NCI-H187 (cell line): ENCODE results near the gene USE1.

Source experiments
- DNase-seq, 2 experiments: peaks; one replicate each; lab custom pipeline; 2025; lab: John Stamatoyannopoulos, UW

The USE1 gene

GRCh38 chr19:17259118-17259780 is 44.1 kb downstream of the USE1 start:
- no peak for DNase-seq

DNA sequence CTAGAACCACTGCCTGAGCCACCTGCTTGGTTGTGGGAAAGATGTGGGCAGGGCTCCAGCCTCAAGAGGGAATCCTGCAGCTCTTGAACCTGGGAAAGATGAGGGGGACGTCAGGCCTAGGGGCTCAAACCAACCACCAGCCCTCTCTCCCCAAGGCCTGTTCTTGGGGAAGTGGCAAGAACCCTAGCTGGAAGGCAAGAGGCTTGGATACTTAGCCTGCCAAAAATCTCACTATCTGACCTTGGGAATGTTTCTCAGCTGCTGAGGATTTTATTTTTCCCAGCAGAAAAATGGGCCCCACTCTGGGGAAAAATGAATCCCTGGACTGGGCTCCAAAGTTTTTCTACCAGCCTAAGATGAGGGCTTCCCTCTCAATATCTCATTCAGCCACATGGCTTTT is 44.8 kb downstream of the USE1 start:
- no peak for DNase-seq

DNA sequence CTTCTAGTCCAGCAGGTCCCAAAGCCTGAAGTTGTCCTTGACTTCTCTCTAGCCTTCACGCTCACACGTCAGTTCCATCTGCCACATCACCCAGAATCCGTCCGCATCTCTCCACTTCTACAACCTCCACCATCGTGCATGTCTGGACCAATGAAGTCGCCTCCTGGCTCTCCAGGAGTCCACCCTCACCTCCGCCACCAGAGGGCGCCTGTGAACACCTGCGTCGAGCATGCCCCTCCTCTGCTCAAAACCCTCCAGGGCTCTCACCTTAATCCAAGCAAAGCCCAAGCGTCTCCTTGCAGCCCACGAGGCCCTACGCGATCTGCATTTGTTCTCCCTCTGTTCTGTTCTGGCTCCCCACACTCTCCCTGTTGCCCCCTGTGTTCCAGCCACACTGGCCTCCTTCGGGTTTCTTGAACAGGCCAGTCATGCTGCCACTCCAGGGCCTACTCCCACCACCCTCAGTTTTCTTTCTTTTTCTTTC is 45.7 kb downstream of the USE1 start:
- DNase-seq, result peak in 1 of 2 experiments; percentile 64

DNA sequence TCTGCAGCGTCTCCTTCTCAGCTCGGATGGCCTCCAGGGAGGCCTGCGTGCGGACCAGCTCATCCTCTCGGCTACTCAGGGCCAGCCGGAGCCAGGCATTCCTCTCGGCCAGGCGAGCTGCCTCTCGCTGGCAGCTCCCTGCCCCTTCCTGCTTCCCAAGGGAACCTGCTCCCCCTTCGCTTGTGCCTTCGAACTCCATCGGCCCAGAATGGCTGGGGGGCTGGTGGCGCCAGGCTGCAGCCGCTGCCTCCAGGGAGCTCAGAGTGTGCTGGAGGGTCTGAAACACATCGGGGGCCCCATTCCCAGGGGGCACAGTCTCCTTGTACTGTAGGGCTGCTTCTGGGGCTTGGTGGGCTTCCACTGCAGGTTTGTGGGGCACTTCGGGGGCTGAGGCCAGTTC is 47.4 kb downstream of the USE1 start:
- DNase-seq, result no peak

GRCh38 chr19:17263712-17264640 is 48.8 kb downstream of the USE1 start:
- no peak for DNase-seq

GRCh38 chr19:17264641-17264979 is 49.5 kb downstream of the USE1 start, which contains the start of gene USHBP1:
TSS of gene USHBP1 (minus strand) at chr19:17264745. CDS start at chr19:17264299, 446 bp downstream.
- DNase-seq, result no peak

GRCh38 chr19:17266026-17266425 is 50.9 kb downstream of the USE1 start:
- DNase-seq, result no peak

DNA sequence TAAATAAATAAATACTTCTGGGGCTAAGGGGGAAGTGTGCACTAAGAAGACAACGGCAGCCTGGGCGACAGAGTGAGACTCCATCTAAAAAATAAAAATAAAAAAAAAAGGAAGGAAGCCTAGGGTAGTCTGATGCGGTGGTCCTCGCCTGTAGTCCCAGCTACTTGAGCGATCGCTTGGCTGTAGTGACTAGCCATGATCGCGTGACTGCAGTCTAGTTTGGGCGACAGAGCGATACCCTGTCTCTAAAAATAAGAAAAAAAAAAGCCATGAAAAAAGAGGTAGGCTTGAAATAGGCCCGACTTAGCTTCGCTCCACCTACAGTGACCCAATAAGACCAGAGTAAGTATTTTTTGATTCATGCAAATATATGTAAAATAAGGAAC is 51.4 kb downstream of the USE1 start:
- no peak for DNase-seq

DNA sequence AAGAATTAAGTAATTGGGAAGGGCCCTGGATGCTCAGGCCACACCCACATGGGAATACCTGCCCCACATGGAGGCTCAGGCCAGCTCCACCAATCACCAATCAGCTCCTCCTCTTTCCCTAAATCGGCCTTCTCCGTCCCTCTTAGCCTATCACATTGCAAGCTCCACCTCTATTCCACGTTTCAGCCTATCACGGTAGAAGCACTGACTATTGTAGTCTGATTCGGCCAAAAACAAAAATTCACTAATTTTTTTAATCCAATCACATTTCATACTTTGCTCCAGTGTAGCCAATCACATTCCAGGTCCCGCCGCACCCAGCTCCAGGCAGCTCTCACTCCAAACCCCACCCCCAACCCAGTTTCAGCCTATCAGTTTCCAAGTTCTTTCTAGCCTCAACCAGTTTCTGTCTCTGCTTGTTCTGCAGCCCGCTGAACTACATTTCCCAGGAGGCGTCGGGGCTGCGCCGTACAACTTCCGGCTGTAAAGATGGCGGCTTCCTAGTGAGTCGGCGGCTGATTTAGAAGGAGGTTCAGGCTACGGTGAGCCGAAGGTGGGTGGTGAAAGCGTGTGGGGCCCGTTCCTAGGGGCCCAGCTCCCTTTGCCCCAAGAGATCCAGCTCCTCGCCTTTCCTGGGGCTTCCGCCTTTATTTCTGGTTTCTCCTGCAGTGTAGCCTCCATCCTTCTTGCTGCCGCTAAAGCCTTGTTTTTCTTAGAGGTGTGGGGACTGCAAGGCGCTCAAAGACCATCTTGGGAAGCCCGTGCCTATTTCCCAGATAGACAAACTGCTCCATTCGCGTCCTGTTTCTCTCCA is 52.0 kb downstream of the USE1 start, which contains the start of gene BABAM1:
BABAM1 (plus strand) TSS at position 469 of the 814 bp plus-strand sequence. CDS start 1,364 bp downstream, outside the sequence.
- DNase-seq, result peak; percentile 44 to 75

GRCh38 chr19:17268754-17269153 is 53.6 kb downstream of the USE1 start:
- no peak for DNase-seq
